HepG2 (cell line): ENCODE measurements around the gene FBXO9. TPM values are rescaled to one million over a fixed set of nuclear protein-coding genes. Genes with fewer than 3 reads are reported as not detected.

Source experiments
- ARID5B ChIP-seq: IDR thresholded peaks from 2 replicates; pipeline ENCODE4 v1.4.0; 2020; ENCODE audit warnings: mild to moderate bottlenecking, missing genetic modification reagents
- BRCA1 ChIP-seq: sonication (generic); formaldehyde crosslinking; IDR thresholded peaks from 2 replicates; pipeline ENCODE4 v1.4.0; 2020; ENCODE audit warnings: missing genetic modification reagents
- CEBPG ChIP-seq: IDR thresholded peaks from 2 replicates; pipeline ENCODE4 v1.6.1; 2016
- HNF4A ChIP-seq: sonication (generic); formaldehyde crosslinking; IDR thresholded peaks from 2 replicates; pipeline ENCODE4 v1.4.0; 2020; ENCODE audit warnings: missing genetic modification reagents
- MIER2 ChIP-seq: IDR thresholded peaks from 2 replicates; pipeline ENCODE4 v1.6.1; 2016; ENCODE audit warnings: missing biosample characterization, missing genetic modification reagents
- SP5 ChIP-seq: IDR thresholded peaks from 2 replicates; pipeline ENCODE4 v1.6.1; 2016; ENCODE audit warnings: low read depth, borderline replicate concordance
- TMF1 ChIP-seq: sonication (generic); formaldehyde crosslinking; IDR thresholded peaks from 2 replicates; pipeline ENCODE4 v1.8.1; 2022; ENCODE audit warnings: low read depth, missing genetic modification reagents
- ZNF318 ChIP-seq: sonication (generic); formaldehyde crosslinking; IDR thresholded peaks from 2 replicates; pipeline ENCODE4 v1.4.0; 2020; ENCODE audit warnings: mild to moderate bottlenecking, missing genetic modification reagents
- ZNF343 ChIP-seq: sonication (generic); formaldehyde crosslinking; IDR thresholded peaks from 2 replicates; pipeline ENCODE4 v1.4.0; 2020; ENCODE audit warnings: mild to moderate bottlenecking, missing genetic modification reagents
- ZNF354B ChIP-seq: sonication (generic); formaldehyde crosslinking; IDR thresholded peaks from 2 replicates; pipeline ENCODE4 v1.8.0; 2022; ENCODE audit warnings: mild to moderate bottlenecking, missing genetic modification reagents
- ZNF605 ChIP-seq: sonication (generic); formaldehyde crosslinking; IDR thresholded peaks from 2 replicates; pipeline ENCODE4 v1.8.0; 2022; ENCODE audit warnings: mild to moderate bottlenecking, missing genetic modification reagents
- ZNF646 ChIP-seq: sonication (generic); formaldehyde crosslinking; IDR thresholded peaks from 2 replicates; pipeline ENCODE4 v1.9.0; 2021; ENCODE audit warnings: mild to moderate bottlenecking, missing genetic modification reagents
- ZNF746 ChIP-seq: sonication (generic); formaldehyde crosslinking; IDR thresholded peaks from 2 replicates; pipeline ENCODE4 v1.8.0; 2022; ENCODE audit warnings: mild to moderate bottlenecking, missing genetic modification reagents
- polyA plus RNA-seq, 8 experiments: library from polyadenylated mRNA; depleted of rRNA in 3 of 8; stranded (reverse) in 7 of 8; unstranded in 1 of 8; fragments of >200 nt; fragmentation: Illumina TruSeq in 4 of 8; extraction: Trizol in 4 of 8; gene quantifications; 2 replicates each; pipeline versions ENCODE4 v1.2.1 to v1.2.3, GENCODE V29; 2011 to 2016; ENCODE audit warnings: low read depth in 4 of 8, missing spikeins in 1 of 8, mixed read lengths in 1 of 8; ENCODE audit not compliant: insufficient read depth in 1 of 8
- total RNA-seq, 5 experiments: library from RNA; depleted of rRNA; stranded (reverse); fragments of >200 nt; fragmentation: Illumina TruSeq; extraction: Trizol; gene quantifications; 2 replicates each; pipeline ENCODE4 v1.2.3, GENCODE V29; 2016; ENCODE audit warnings: low read depth in 1 of 5

Gene FBXO9
- total and polyA plus RNA-seq, 2 of the 13 experiments (the other 11 are each of a cell fraction or from before 2014, with no cell fraction given) = 64.3 to 98.4 TPM

DNA sequence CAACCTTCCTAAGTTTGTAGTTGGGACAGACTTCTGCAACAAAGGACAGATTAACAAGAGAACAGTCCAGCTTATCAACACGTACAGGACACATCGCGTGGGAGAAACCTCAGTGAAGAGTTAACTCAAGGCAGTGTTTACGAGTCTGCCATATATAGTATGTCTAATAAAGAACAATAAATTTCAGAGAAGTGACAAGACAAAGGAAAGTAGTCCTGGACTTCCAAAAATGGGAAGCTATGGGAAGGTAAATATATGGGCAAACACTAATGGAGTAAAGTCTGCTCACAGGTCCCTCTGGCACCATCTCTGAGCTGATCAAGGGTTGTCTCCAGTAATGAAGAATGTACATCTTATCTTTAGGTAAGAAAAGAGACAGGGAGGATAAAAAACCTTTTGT, 48.5 kb downstream of the FBXO9 start (continued):
- no peak for TF ChIP-seq ZNF646 (CRISPR knock-in tag)
- no peak for TF ChIP-seq ZNF605 (CRISPR knock-in tag)
- no peak for TF ChIP-seq SP5 (CRISPR knock-in tag)
- no peak for TF ChIP-seq ZNF746 (CRISPR knock-in tag)
- TF ChIP-seq ARID5B (CRISPR knock-in tag) = 0 out of 2 replicates have a peak, but pooled peaks have one; percentile 29
- peak; percentile 59; the same call in 1 of the 2 replicates for TF ChIP-seq ZNF354B (CRISPR knock-in tag)
- no peak for TF ChIP-seq ZNF318 (CRISPR knock-in tag)
- no peak for TF ChIP-seq CEBPG (CRISPR knock-in tag)
- TF ChIP-seq BRCA1 (CRISPR knock-in tag) = no peak
- TF ChIP-seq MIER2 = no peak
- no peak for TF ChIP-seq TMF1 (CRISPR knock-in tag)
- TF ChIP-seq HNF4A (CRISPR knock-in tag) = peak; percentile 38; the same call in 1 of the 2 replicates
- TF ChIP-seq ZNF343 (CRISPR knock-in tag) = no peak
